ENCODE data around the gene FRMD4A. TPM values are rescaled to one million over a fixed set of nuclear protein-coding genes. Genes with fewer than 3 reads are reported as not detected.

FRMD4A gene
- total and polyA plus RNA-seq, 2 of the 4 experiments (the other 2 are of a cell fraction): 30.3 to 68.8 TPM

DNA sequence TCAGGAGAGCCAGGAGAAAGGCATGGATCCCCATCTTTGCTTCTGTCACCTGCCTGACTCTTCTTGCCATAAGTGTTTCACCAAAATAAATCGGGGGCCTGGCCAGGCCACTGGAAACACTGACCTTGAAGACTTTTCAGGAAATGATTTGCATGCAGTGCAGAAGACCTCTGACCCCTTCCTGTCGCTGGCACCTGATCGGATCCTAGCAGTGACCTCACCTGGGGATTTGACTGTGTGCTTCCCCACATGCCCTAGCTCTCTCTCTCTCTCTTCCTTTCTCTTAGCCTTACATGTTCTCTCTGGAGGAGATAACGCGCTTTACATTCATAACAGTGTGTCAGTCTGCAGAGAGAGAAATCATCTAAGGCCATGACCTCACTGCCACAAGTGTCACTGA, 500.9 kb downstream of the FRMD4A start:
- H4K8ac ChIP-seq (ENCODE audit: low read depth in 2 of 2, low read length in 2 of 2): no peak overlapping the region
- dilution Hi-C loops (cut with HindIII; ENCODE audit: low sequenced_read_pairs, unreplicated experiment): no loop called here
- peaks cover 6% of the 10 kb centered on the region for H4K20me1 ChIP-seq (ENCODE audit: insufficient read depth, low read length)
- no peak overlapping the region for H2AK9ac ChIP-seq (replicated peaks; ENCODE audit: low read depth, low read length, poor library complexity)
- WGBS, 2 experiments (ENCODE audit: extremely low coverage in 2 of 2, insufficient read length in 1 of 2): 50% methylated on average over 1 of the region's 5 CpGs; no CpG with 5 or more reads in 1 of the 2 experiments
- no peak overlapping the region for H3K4me3 ChIP-seq (ENCODE audit: insufficient read depth, low read depth, low read length)
- H3K9me1 ChIP-seq (ENCODE audit: insufficient read depth, low read length): peaks cover 9% of the 10 kb centered on the region; the same call in 1 of the 2 replicates
- 0 out of 2 replicates have a peak overlapping the region, but pooled peaks have one; percentile 24 for H2AK5ac ChIP-seq (ENCODE audit: low read depth, low read length)
- H2BK15ac ChIP-seq (ENCODE audit: low read depth, low read length): no peak overlapping the region
- H3K23ac ChIP-seq (ENCODE audit: low read depth, low read length): no peak overlapping the region
- H3K27me3 ChIP-seq (ENCODE audit: control insufficient read depth, insufficient read depth, low read length): no peaks in the 10 kb centered on the region
- ATAC-seq (ENCODE audit: low read depth): no peak
- no peak overlapping the region for H2BK5ac ChIP-seq (ENCODE audit: low read depth, low read length, poor library complexity, severe bottlenecking)
- H2AFZ ChIP-seq (replicated peaks; ENCODE audit: low read length, poor library complexity): no peak overlapping the region
- H4K5ac ChIP-seq (ENCODE audit: low read depth, low read length): no peak overlapping the region
- H3K9ac ChIP-seq (ENCODE audit: low read depth, low read length): no peak overlapping the region
- H3K14ac ChIP-seq (replicated peaks; ENCODE audit: low read depth, low read length): no peak overlapping the region
- no peaks in the 10 kb centered on the region for H3K36me3 ChIP-seq (ENCODE audit: control insufficient read depth, insufficient read depth, low read length)
- H3K4me1 ChIP-seq (ENCODE audit: control insufficient read depth, insufficient read depth, low read length): peaks cover 10% of the 10 kb centered on the region
- H2BK20ac ChIP-seq (ENCODE audit: low read depth, low read length): no peak overlapping the region
- H3K56ac ChIP-seq (ENCODE audit: extremely low read depth, insufficient read depth, low read length): no peak overlapping the region
- ChIA-PET POLR2A (ENCODE audit: unreplicated experiment) (no interaction called here), CTCF (no interaction called here)
- no peaks in the 10 kb centered on the region for H3K9me3 ChIP-seq (ENCODE audit: control insufficient read depth, insufficient read depth, low read length)
- no TSS peak for BruUV-seq (replicated peaks)
- no peak overlapping the region for H2BK120ac ChIP-seq (ENCODE audit: low read depth, low read length)
- in situ Hi-C loops (cut with MboI; ENCODE audit: low sequenced_read_pairs): no loop called here
- H3K4ac ChIP-seq (ENCODE audit: low read depth, low read length): no peak overlapping the region
- no peak overlapping the region for H3K4me2 ChIP-seq (ENCODE audit: low read depth, low read length)
- no peak overlapping the region for H3K18ac ChIP-seq (ENCODE audit: low read depth, low read length)
- TF ChIP-seq MAFK (IDR thresholded peaks at IDR 0.05; ENCODE audit: low read depth, low read length): no peak
- TF ChIP-seq FOS (IDR thresholded peaks at IDR 0.05; ENCODE audit: low read depth, low read length): no peak
- no peak for TF ChIP-seq POLR2A (IDR thresholded peaks at IDR 0.05; ENCODE audit: low read depth, low read length)
- TF ChIP-seq MAZ (IDR thresholded peaks at IDR 0.05; ENCODE audit: borderline replicate concordance, low read depth, low read length): no peak
- TF ChIP-seq, protein P1, sequence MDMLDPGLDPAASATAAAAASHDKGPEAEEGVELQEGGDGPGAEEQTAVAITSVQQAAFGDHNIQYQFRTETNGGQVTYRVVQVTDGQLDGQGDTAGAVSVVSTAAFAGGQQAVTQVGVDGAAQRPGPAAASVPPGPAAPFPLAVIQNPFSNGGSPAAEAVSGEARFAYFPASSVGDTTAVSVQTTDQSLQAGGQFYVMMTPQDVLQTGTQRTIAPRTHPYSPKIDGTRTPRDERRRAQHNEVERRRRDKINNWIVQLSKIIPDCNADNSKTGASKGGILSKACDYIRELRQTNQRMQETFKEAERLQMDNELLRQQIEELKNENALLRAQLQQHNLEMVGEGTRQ (IDR thresholded peaks at IDR 0.05; ENCODE audit: low read depth, low read length): no peak
- TF ChIP-seq RCOR1 (IDR thresholded peaks at IDR 0.05; ENCODE audit: insufficient replicate concordance, low read length): no peak
- TF ChIP-seq BHLHE40 (IDR thresholded peaks at IDR 0.05; ENCODE audit: low read depth, low read length): no peak
- no peak for TF ChIP-seq CEBPB (IDR thresholded peaks at IDR 0.05; ENCODE audit: low read depth, low read length)
- no peak for TF ChIP-seq MXI1 (IDR thresholded peaks at IDR 0.05; ENCODE audit: borderline replicate concordance, low read depth, low read length)
- no peak for TF ChIP-seq CHD1 (IDR thresholded peaks at IDR 0.05; ENCODE audit: low read depth, low read length)
- no peak for TF ChIP-seq SMC3 (IDR thresholded peaks at IDR 0.05; ENCODE audit: low read depth, low read length)
- TF ChIP-seq, protein P2, sequence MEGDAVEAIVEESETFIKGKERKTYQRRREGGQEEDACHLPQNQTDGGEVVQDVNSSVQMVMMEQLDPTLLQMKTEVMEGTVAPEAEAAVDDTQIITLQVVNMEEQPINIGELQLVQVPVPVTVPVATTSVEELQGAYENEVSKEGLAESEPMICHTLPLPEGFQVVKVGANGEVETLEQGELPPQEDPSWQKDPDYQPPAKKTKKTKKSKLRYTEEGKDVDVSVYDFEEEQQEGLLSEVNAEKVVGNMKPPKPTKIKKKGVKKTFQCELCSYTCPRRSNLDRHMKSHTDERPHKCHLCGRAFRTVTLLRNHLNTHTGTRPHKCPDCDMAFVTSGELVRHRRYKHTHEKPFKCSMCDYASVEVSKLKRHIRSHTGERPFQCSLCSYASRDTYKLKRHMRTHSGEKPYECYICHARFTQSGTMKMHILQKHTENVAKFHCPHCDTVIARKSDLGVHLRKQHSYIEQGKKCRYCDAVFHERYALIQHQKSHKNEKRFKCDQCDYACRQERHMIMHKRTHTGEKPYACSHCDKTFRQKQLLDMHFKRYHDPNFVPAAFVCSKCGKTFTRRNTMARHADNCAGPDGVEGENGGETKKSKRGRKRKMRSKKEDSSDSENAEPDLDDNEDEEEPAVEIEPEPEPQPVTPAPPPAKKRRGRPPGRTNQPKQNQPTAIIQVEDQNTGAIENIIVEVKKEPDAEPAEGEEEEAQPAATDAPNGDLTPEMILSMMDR (conservative IDR thresholded peaks at IDR 0.05; ENCODE audit: low read depth, low read length): no peak
- no peak for TF ChIP-seq RAD21 (IDR thresholded peaks at IDR 0.05; ENCODE audit: low read length)
- TF ChIP-seq, protein P3, sequence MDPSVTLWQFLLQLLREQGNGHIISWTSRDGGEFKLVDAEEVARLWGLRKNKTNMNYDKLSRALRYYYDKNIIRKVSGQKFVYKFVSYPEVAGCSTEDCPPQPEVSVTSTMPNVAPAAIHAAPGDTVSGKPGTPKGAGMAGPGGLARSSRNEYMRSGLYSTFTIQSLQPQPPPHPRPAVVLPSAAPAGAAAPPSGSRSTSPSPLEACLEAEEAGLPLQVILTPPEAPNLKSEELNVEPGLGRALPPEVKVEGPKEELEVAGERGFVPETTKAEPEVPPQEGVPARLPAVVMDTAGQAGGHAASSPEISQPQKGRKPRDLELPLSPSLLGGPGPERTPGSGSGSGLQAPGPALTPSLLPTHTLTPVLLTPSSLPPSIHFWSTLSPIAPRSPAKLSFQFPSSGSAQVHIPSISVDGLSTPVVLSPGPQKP (IDR thresholded peaks at IDR 0.05; ENCODE audit: borderline replicate concordance, low read depth, low read length): no peak
- no peak overlapping the region for H3K27ac ChIP-seq (ENCODE audit: insufficient read depth, low read length)
- DNase-seq: no peak
- H4K91ac ChIP-seq (ENCODE audit: insufficient read depth, low read depth, low read length): no peak overlapping the region
- intact Hi-C loops (cut with micrococcal nuclease): no loop called here
- peaks cover 29 to 73% of the 10 kb centered on the region in 2 experiments for H3K79me1 ChIP-seq (ENCODE audit: low read depth in 1 of 2, low read length in 2 of 2)

Data from IMR-90 (cell line).